AG04450 (cell line): ENCODE data around the gene DHRS4. TPM values are rescaled to one million over a fixed set of nuclear protein-coding genes. Genes with fewer than 3 reads are reported as not detected.
A peak's percentile ranks its signal among the peaks of the same experiment; 100 is the strongest.
"Not testable (repeated sequence)": the region's sequence is repeated elsewhere in the genome, so short reads cannot be mapped to it uniquely, and the experiment has no call there.

Source experiments
- CTCF ChIA-PET: fragments of 300-600, 350-600 bp; formaldehyde crosslinking; extraction: SDS; loops from one replicate; lab custom pipeline; 2022; ENCODE audit warnings: antibody characterized with exemption, inconsistent platforms; lab: Charles Lee
- POLR2A ChIA-PET: fragments of 350-600 bp; formaldehyde crosslinking; extraction: SDS; loops from one replicate; lab custom pipeline; 2021; ENCODE audit warnings: antibody characterized with exemption, inconsistent platforms; lab: Yijun Ruan, JAX
- DNase-seq: peaks from one replicate; pipeline ENCODE4 v3.0.0-alpha.2; 2011; ENCODE audit warnings: low read depth, low spot score
- H3K27ac ChIP-seq: one replicate; pipeline ENCODE4 v1.5.1; 2012; ENCODE audit warnings: low read depth, low read length, control low read depth
- H3K27me3 ChIP-seq: one replicate; pipeline ENCODE4 v1.6.0; 2012; ENCODE audit warnings: low read length; ENCODE audit not compliant: control insufficient read depth, insufficient read depth
- H3K4me3 ChIP-seq: 2 replicates; pipeline ENCODE4 v1.5.1; 2011; ENCODE audit warnings: mild to moderate bottlenecking, low read depth, low read length, control low read depth
- H3K9me3 ChIP-seq: 2 replicates; pipeline ENCODE4 v1.5.1; 2012; ENCODE audit warnings: low read length; ENCODE audit not compliant: control insufficient read depth, insufficient read depth
- CTCF ChIP-seq: IDR thresholded peaks from 2 replicates; pipeline ENCODE4 v1.5.1; 2011; ENCODE audit warnings: low read depth, low read length, control low read depth, inconsistent platforms
- polyA plus RNA-seq: library from polyadenylated mRNA; depleted of rRNA; stranded (reverse); fragments of >200 nt; gene quantifications from 2 replicates; pipeline ENCODE4 v1.2.3, GENCODE V29; 2011

Gene DHRS4
- polyA plus RNA-seq, 1 experiment = 23.0 TPM

- Histone ChIP-seq H3K9me3 (peaks cover 6% of the 10 kb centered on the region), H3K27me3 (no peaks in the 10 kb centered on the region), H3K4me3 (no peak overlapping the region), H3K27ac (no peak overlapping the region)
- DNase-seq = no peak
- TF ChIP-seq CTCF = no peak
- CTCF ChIA-PET = no interaction called here
- POLR2A ChIA-PET = no interaction called here
Measured at GRCh38 chr14:23950411-23951135, 3.0 kb upstream of the DHRS4 start.

- H3K27ac ChIP-seq, POLR2A ChIA-PET, H3K4me3 ChIP-seq, CTCF ChIA-PET, DNase-seq, H3K9me3 ChIP-seq, H3K27me3 ChIP-seq: not testable (repeated sequence)
Measured at GRCh38 chr14:23951136-23951466, 2.5 kb upstream of the DHRS4 start.

- Histone ChIP-seq H3K4me3 (no peak overlapping the region), H3K9me3 (peaks cover 6% of the 10 kb centered on the region), H3K27me3 (no peaks in the 10 kb centered on the region), H3K27ac (no peak overlapping the region)
- POLR2A ChIA-PET = no interaction called here
- TF ChIP-seq CTCF = no peak
- no peak for DNase-seq
- CTCF ChIA-PET = interaction anchor here (0.7 kb wide), 1 partner anchor 15 kb away, joined by 3 read pairs; no protein-coding TSS in a partner anchor
Measured at GRCh38 chr14:23951590-23952201, 1.9 kb upstream of the DHRS4 start.

GRCh38 chr14:23953116-23953463, 480 bp upstream of the DHRS4 start:
- CTCF ChIA-PET = interaction anchor here (0.7 to 1.6 kb wide), 3 partner anchors 20 to 975 kb away, joined by 3 read pairs; no protein-coding TSS in a partner anchor
- peak overlapping the region; percentile 93 for H3K4me3 ChIP-seq
- H3K27me3 ChIP-seq, DNase-seq, POLR2A ChIA-PET, H3K27ac ChIP-seq, H3K9me3 ChIP-seq: not testable (repeated sequence)

GRCh38 chr14:23954279-23954614, 677 bp downstream of the DHRS4 start:
- H3K27ac ChIP-seq, DNase-seq, H3K27me3 ChIP-seq, H3K9me3 ChIP-seq, POLR2A ChIA-PET: not testable (repeated sequence)
- H3K4me3 ChIP-seq = peak overlapping the region; percentile 93
- CTCF ChIA-PET = interaction anchor here (0.6 to 1.6 kb wide), 6 partner anchors 8 to 1102 kb away, joined by 3 to 8 read pairs (median 3); no protein-coding TSS in a partner anchor

- DNase-seq, H3K27me3 ChIP-seq, H3K4me3 ChIP-seq, POLR2A ChIA-PET, H3K27ac ChIP-seq, H3K9me3 ChIP-seq: not testable (repeated sequence)
- CTCF ChIA-PET = interaction anchor here (0.6 to 1.6 kb wide), 5 partner anchors 9 to 1103 kb away, joined by 3 to 8 read pairs (median 3); no protein-coding TSS in a partner anchor
Measured at GRCh38 chr14:23954965-23955364, 1.4 kb downstream of the DHRS4 start.

GRCh38 chr14:23955811-23956210, 2.2 kb downstream of the DHRS4 start:
- H3K9me3 ChIP-seq, DNase-seq, POLR2A ChIA-PET, H3K27me3 ChIP-seq, CTCF ChIA-PET, H3K27ac ChIP-seq, H3K4me3 ChIP-seq: not testable (repeated sequence)

GRCh38 chr14:23957913-23958569, 4.5 kb downstream of the DHRS4 start:
- CTCF ChIA-PET = interaction anchor here (0.7 kb wide), 1 partner anchor 48 kb away, joined by 3 read pairs; no protein-coding TSS in a partner anchor
- H3K27ac ChIP-seq, DNase-seq, H3K27me3 ChIP-seq, H3K9me3 ChIP-seq, POLR2A ChIA-PET, H3K4me3 ChIP-seq: not testable (repeated sequence)

- H3K9me3 ChIP-seq, H3K27me3 ChIP-seq, POLR2A ChIA-PET, DNase-seq, H3K27ac ChIP-seq, H3K4me3 ChIP-seq, CTCF ChIA-PET: not testable (repeated sequence)
Measured at GRCh38 chr14:23960899-23961298, 7.3 kb downstream of the DHRS4 start.

- H3K27me3 ChIP-seq, H3K4me3 ChIP-seq, H3K9me3 ChIP-seq, CTCF ChIA-PET, POLR2A ChIA-PET, H3K27ac ChIP-seq, DNase-seq: not testable (repeated sequence)
Measured at GRCh38 chr14:23961704-23962103, 8.1 kb downstream of the DHRS4 start.
